Bronchial epithelial cell (primary cell): ENCODE data around the gene HDAC4. TPM values are rescaled to one million over a fixed set of nuclear protein-coding genes. Genes with fewer than 3 reads are reported as not detected.

Source experiments
- DNase-seq: peaks from one replicate; pipeline ENCODE4 v3.0.0-alpha.2; 2010; ENCODE audit warnings: low read depth
- FAIRE-seq: peaks from 2 replicates; lab custom pipeline; 2011; peaks lifted over from hg19 to GRCh38; lab: Jason Lieb, UNC
- H3K27me3 ChIP-seq: 2 replicates; pipeline ENCODE4 v1.5.1; 2011; ENCODE audit warnings: low read length; ENCODE audit not compliant: control insufficient read depth, insufficient read depth
- H3K36me3 ChIP-seq: 2 replicates; pipeline ENCODE4 v1.5.1; 2011; ENCODE audit warnings: low read length; ENCODE audit not compliant: control insufficient read depth, insufficient read depth
- H3K4me3 ChIP-seq: 2 replicates; pipeline ENCODE4 v1.5.1; 2011; ENCODE audit warnings: mild to moderate bottlenecking, low read depth, low read length, control low read depth
- CTCF ChIP-seq: IDR thresholded peaks from 2 replicates; pipeline ENCODE4 v1.5.1; 2011; ENCODE audit warnings: mild to moderate bottlenecking, moderate library complexity, low read length, control low read depth, inconsistent platforms; ENCODE audit not compliant: insufficient read depth, severe bottlenecking
- total RNA-seq: library from RNA; depleted of rRNA; stranded (reverse); fragments of >200 nt; gene quantifications from 2 replicates; pipeline ENCODE4 v1.2.1, GENCODE V29; 2014

HDAC4 gene
- total RNA-seq, 1 donor from 2014 or later: 5.3 TPM

GRCh38 chr2:239153806-239154591 is 246.8 kb downstream of the HDAC4 start:
- no peak for DNase-seq

DNA sequence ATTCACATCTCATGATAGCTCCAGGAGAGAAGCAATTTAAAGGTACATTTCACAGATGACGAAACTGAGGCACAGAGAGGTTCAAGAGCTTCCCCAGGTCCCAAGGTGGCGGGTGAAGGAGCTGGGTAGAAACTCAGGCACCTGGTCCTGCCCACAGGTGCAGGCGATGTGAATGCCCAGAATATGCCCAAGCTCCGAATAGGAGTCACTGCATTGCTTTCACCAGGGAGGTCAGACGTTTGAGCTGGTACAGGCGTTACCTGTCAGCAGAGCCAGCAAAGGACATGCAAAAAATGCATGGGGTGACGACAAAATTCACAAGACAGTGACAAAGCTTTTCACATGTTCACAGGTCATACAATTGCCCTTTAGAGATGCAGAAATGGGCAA is 247.9 kb downstream of the HDAC4 start:
- H3K36me3 ChIP-seq: no peaks in the 10 kb centered on the region
- DNase-seq (no peak), FAIRE-seq (no peak)
- H3K27me3 ChIP-seq: no peaks in the 10 kb centered on the region
- H3K4me3 ChIP-seq: no peak overlapping the region
- TF ChIP-seq CTCF: no peak

More at GRCh38 chr2:239153806-239154591, 246.8 kb downstream of the HDAC4 start:
- Histone ChIP-seq H3K4me3 (no peak overlapping the region), H3K36me3 (no peaks in the 10 kb centered on the region), H3K27me3 (no peaks in the 10 kb centered on the region)
- no peak for TF ChIP-seq CTCF
- FAIRE-seq: peak; percentile 18

DNA sequence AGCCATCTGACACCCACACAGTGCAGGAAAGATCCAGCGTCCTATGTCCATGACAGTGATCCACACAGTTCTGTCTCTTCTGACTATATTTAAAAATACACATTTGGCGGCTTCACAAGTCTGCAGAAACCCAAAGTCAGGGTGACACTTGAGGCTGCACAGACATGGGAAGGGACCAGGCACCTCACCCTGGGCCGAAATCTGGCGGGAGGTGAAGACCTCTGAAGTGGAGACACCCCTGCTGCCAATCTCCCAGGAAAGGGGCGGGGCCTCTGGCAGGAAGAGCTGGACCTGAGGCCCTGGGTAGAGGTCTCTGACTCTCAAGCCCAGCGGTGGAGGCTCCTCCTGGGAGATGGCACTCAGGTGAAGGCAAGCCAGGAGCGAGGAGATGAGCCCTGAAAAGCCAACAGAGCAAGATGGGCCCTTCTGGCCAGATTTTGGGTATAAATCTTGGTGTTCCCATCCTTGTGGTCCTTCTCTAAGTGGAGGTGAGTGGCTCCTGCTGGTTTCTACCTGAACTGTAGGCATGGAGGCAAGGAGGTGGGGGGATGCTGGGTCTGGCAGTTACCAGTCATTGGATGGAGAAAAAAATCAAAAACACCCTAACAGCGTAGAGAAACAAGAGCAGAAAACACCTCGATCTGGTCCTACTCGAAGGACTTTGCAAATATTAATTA is 248.4 kb downstream of the HDAC4 start:
- no peak for TF ChIP-seq CTCF
- no peak for FAIRE-seq
- Histone ChIP-seq H3K36me3 (no peaks in the 10 kb centered on the region), H3K27me3 (no peaks in the 10 kb centered on the region), H3K4me3 (no peak overlapping the region)
- DNase-seq: no peak

DNA sequence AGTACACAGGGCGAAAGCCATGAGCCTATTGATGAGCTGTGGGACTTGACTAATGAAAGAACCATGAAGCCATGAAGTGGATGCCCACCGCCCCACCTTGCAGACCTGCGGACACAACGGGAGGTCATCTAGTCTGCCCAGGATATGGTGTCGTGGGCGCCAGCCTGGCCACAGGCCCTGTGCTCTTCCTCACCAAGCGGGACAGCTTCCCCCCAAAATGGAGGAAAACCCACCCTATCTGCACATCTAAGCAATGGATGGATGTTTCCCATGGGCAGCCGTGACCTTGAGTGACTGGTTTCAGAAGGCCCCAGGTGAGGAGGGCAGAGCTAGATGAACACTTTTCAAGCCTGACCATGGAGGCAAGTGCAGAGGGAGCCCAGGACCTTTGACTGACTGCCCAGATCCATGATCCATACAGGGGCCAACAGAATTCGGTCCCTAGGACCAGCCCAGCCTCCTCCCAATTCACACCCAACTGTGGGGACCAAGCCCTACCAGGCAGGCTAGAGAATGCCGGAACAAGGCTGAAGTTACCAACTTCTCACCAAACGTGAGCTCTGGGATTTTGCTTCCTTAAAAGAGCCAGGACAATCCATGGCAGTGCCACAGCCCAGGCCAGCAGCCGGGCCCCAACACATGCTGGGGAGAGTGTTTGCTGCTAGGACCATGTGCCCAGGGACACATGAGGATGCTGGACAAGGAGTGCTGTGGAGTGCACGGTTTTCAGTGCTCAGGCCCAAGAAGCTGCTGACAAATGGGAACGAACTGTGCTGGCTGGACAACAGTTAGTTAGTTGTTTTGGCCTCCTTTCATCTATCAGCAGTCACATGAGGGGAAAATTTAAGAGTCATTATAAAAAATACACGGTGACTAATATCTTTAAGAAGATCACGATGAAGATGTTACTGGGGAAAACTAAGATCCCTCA is 249.4 kb downstream of the HDAC4 start:
- DNase-seq (no peak), FAIRE-seq (peak; percentile 7)
- TF ChIP-seq CTCF: no peak
- Histone ChIP-seq H3K36me3 (no peaks in the 10 kb centered on the region), H3K27me3 (no peaks in the 10 kb centered on the region), H3K4me3 (no peak overlapping the region)

GRCh38 chr2:239150125-239151011 is 250.5 kb downstream of the HDAC4 start:
- Histone ChIP-seq H3K4me3 (no peak overlapping the region), H3K36me3 (no peaks in the 10 kb centered on the region), H3K27me3 (no peaks in the 10 kb centered on the region)
- DNase-seq: peak; percentile 3
- TF ChIP-seq CTCF: no peak
- FAIRE-seq: peak; percentile 55
